NCI-H345 treated with DMSO at 0.1 percent for 48 hours (cell line): Measurements from ENCODE around the gene DUSP1.

Experiments used
- DNase-seq: peaks from one replicate; lab custom pipeline; 2025; ENCODE audit not compliant: unreplicated experiment; lab: John Stamatoyannopoulos, UW

DUSP1 gene

GRCh38 chr5:172745406-172745805 is 25.6 kb downstream of the DUSP1 start:
- no peak for DNase-seq

GRCh38 chr5:172744123-172745104 is 26.6 kb downstream of the DUSP1 start:
- no peak for DNase-seq

GRCh38 chr5:172743112-172743959 is 27.7 kb downstream of the DUSP1 start:
- no peak for DNase-seq

GRCh38 chr5:172741206-172741582 is 29.8 kb downstream of the DUSP1 start:
- DNase-seq, result no peak

GRCh38 chr5:172740428-172741205 is 30.4 kb downstream of the DUSP1 start:
- no peak for DNase-seq

- DNase-seq, result no peak
Measured at GRCh38 chr5:172739375-172739774, 31.6 kb downstream of the DUSP1 start.

- DNase-seq, result no peak
Measured at GRCh38 chr5:172736508-172737135, 34.4 kb downstream of the DUSP1 start.

GRCh38 chr5:172735141-172735831 is 35.7 kb downstream of the DUSP1 start:
- no peak for DNase-seq

GRCh38 chr5:172733974-172734346 is 37.0 kb downstream of the DUSP1 start:
- DNase-seq, result no peak

GRCh38 chr5:172733131-172733973 is 37.6 kb downstream of the DUSP1 start:
- no peak for DNase-seq

- no peak for DNase-seq
Measured at GRCh38 chr5:172732201-172732865, 38.7 kb downstream of the DUSP1 start.

- no peak for DNase-seq
Measured at GRCh38 chr5:172731680-172732074, 39.3 kb downstream of the DUSP1 start.

- DNase-seq, result no peak
Measured at GRCh38 chr5:172730981-172731679, 39.9 kb downstream of the DUSP1 start.

GRCh38 chr5:172730222-172730621 is 40.8 kb downstream of the DUSP1 start:
- no peak for DNase-seq

GRCh38 chr5:172729588-172729987 is 41.4 kb downstream of the DUSP1 start:
- no peak for DNase-seq

GRCh38 chr5:172728481-172729241 is 42.3 kb downstream of the DUSP1 start:
- no peak for DNase-seq

- no peak for DNase-seq
Measured at GRCh38 chr5:172727551-172727950, 43.4 kb downstream of the DUSP1 start.
